ENCODE results near the gene STK35. TPM values are rescaled to one million over a fixed set of nuclear protein-coding genes. Genes with fewer than 3 reads are reported as not detected.
A peak's percentile ranks its signal among the peaks of the same experiment; 100 is the strongest.

STK35 gene
- total and polyA plus RNA-seq, 2 of the 13 experiments (the other 11 are each of a cell fraction or from before 2014, with no cell fraction given) = 27.4 to 29.8 TPM

DNA sequence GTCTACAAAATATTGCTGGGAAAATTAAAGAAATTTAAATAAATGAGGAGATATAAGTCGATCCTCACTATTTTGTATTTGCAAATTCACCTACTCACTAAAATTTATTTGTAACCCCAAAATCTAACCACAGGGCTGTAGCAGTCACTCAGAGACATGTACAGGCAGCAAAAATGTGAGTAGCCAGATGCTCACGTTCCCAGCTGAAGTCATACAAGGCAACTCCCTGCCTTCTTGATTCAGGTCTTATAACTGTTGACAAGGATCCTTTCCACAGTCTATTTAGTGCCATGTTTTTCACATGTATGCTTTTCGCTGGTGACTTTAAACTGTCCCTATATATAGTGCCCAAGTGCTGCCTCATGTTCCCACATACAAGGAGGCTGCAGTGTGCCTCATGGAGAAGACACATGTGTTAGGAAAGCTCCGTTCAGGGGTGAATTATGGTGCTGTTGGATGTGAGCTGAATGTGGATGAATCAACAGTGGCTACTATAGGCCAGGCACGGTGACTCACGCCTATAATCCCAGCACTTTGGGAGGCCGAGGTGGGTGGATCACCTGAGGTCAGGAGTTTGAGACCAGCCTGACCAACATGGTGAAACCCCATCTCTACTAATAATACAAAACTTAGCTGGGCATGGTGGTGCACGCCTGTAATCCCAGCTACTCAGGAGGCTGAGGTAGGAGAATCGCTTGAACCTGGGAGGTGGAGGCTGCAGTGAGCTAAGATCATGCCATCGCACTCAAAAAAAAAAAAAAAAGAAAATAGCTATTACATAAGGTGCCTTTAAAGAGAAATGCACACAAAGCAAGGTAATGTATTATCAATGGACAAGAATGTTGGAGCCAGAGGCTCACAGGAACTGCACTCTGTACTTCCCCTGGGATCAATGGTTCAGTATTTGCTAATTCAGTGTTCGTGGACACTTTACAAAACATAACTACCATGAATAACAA, 55.3 kb downstream of the STK35 start (continued):
- TF ChIP-seq, protein P1, sequence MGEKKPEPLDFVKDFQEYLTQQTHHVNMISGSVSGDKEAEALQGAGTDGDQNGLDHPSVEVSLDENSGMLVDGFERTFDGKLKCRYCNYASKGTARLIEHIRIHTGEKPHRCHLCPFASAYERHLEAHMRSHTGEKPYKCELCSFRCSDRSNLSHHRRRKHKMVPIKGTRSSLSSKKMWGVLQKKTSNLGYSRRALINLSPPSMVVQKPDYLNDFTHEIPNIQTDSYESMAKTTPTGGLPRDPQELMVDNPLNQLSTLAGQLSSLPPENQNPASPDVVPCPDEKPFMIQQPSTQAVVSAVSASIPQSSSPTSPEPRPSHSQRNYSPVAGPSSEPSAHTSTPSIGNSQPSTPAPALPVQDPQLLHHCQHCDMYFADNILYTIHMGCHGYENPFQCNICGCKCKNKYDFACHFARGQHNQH (CRISPR knock-in tag; IDR thresholded peaks at IDR 0.05) = no peak
- TF ChIP-seq GZF1 (CRISPR knock-in tag; IDR thresholded peaks at IDR 0.05) (no peak), SKI (IDR thresholded peaks at IDR 0.05; ENCODE audit: partially characterized antibody) (no peak), ZNF572 (CRISPR knock-in tag; IDR thresholded peaks at IDR 0.05) (no peak), ZNF317 (CRISPR knock-in tag; IDR thresholded peaks at IDR 0.05) (0 out of 2 replicates have a peak, but pooled peaks have one; percentile 26), GABPB1 (CRISPR knock-in tag; IDR thresholded peaks at IDR 0.05) (no peak), HOXA9 (CRISPR knock-in tag; IDR thresholded peaks at IDR 0.05; ENCODE audit: borderline replicate concordance) (no peak), TRIM24 (CRISPR knock-in tag; IDR thresholded peaks at IDR 0.05) (no peak), HOXD1 (CRISPR knock-in tag; IDR thresholded peaks at IDR 0.05) (no peak), ZNF484 (CRISPR knock-in tag; IDR thresholded peaks at IDR 0.05; ENCODE audit: borderline replicate concordance, low read depth) (no peak), ZNF567 (CRISPR knock-in tag; IDR thresholded peaks at IDR 0.05; ENCODE audit: borderline replicate concordance) (no peak), RARA (CRISPR knock-in tag; IDR thresholded peaks at IDR 0.05) (0 out of 2 replicates have a peak, but pooled peaks have one; percentile 19), ADNP (CRISPR knock-in tag; IDR thresholded peaks at IDR 0.05) (no peak), POGZ (CRISPR knock-in tag; IDR thresholded peaks at IDR 0.05) (peak; percentile 82)
- TF ChIP-seq, protein P2, sequence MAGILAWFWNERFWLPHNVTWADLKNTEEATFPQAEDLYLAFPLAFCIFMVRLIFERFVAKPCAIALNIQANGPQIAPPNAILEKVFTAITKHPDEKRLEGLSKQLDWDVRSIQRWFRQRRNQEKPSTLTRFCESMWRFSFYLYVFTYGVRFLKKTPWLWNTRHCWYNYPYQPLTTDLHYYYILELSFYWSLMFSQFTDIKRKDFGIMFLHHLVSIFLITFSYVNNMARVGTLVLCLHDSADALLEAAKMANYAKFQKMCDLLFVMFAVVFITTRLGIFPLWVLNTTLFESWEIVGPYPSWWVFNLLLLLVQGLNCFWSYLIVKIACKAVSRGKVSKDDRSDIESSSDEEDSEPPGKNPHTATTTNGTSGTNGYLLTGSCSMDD (CRISPR knock-in tag; IDR thresholded peaks at IDR 0.05) = no peak
- TF ChIP-seq, protein P3, sequence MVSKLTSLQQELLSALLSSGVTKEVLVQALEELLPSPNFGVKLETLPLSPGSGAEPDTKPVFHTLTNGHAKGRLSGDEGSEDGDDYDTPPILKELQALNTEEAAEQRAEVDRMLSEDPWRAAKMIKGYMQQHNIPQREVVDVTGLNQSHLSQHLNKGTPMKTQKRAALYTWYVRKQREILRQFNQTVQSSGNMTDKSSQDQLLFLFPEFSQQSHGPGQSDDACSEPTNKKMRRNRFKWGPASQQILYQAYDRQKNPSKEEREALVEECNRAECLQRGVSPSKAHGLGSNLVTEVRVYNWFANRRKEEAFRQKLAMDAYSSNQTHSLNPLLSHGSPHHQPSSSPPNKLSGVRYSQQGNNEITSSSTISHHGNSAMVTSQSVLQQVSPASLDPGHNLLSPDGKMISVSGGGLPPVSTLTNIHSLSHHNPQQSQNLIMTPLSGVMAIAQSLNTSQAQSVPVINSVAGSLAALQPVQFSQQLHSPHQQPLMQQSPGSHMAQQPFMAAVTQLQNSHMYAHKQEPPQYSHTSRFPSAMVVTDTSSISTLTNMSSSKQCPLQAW (CRISPR knock-in tag; IDR thresholded peaks at IDR 0.05) = no peak
- TF ChIP-seq, protein P4, sequence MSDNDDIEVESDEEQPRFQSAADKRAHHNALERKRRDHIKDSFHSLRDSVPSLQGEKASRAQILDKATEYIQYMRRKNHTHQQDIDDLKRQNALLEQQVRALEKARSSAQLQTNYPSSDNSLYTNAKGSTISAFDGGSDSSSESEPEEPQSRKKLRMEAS (IDR thresholded peaks at IDR 0.05) = no peak
- TF ChIP-seq, protein P5, sequence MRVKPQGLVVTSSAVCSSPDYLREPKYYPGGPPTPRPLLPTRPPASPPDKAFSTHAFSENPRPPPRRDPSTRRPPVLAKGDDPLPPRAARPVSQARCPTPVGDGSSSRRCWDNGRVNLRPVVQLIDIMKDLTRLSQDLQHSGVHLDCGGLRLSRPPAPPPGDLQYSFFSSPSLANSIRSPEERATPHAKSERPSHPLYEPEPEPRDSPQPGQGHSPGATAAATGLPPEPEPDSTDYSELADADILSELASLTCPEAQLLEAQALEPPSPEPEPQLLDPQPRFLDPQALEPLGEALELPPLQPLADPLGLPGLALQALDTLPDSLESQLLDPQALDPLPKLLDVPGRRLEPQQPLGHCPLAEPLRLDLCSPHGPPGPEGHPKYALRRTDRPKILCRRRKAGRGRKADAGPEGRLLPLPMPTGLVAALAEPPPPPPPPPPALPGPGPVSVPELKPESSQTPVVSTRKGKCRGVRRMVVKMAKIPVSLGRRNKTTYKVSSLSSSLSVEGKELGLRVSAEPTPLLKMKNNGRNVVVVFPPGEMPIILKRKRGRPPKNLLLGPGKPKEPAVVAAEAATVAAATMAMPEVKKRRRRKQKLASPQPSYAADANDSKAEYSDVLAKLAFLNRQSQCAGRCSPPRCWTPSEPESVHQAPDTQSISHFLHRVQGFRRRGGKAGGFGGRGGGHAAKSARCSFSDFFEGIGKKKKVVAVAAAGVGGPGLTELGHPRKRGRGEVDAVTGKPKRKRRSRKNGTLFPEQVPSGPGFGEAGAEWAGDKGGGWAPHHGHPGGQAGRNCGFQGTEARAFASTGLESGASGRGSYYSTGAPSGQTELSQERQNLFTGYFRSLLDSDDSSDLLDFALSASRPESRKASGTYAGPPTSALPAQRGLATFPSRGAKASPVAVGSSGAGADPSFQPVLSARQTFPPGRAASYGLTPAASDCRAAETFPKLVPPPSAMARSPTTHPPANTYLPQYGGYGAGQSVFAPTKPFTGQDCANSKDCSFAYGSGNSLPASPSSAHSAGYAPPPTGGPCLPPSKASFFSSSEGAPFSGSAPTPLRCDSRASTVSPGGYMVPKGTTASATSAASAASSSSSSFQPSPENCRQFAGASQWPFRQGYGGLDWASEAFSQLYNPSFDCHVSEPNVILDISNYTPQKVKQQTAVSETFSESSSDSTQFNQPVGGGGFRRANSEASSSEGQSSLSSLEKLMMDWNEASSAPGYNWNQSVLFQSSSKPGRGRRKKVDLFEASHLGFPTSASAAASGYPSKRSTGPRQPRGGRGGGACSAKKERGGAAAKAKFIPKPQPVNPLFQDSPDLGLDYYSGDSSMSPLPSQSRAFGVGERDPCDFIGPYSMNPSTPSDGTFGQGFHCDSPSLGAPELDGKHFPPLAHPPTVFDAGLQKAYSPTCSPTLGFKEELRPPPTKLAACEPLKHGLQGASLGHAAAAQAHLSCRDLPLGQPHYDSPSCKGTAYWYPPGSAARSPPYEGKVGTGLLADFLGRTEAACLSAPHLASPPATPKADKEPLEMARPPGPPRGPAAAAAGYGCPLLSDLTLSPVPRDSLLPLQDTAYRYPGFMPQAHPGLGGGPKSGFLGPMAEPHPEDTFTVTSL (CRISPR knock-in tag; IDR thresholded peaks at IDR 0.05; ENCODE audit: borderline replicate concordance) = peak; percentile 78; the same call in 1 of the 2 replicates

Data from HepG2 (cell line).